ENCODE measurements around the gene HTR4.

The HTR4 gene

GRCh38 chr5:148663509-148663908, 9.2 kb upstream of the HTR4 start:
- no peak for DNase-seq (ENCODE audit: low spot score)

- no peak for DNase-seq (ENCODE audit: low spot score)
Measured at GRCh38 chr5:148660346-148660660, 6.0 kb upstream of the HTR4 start.

GRCh38 chr5:148659641-148660345, 5.5 kb upstream of the HTR4 start:
- DNase-seq (ENCODE audit: low spot score) = no peak

GRCh38 chr5:148653291-148653835, 964 bp downstream of the HTR4 start:
- no peak for DNase-seq (ENCODE audit: low spot score)

GRCh38 chr5:148651528-148651927, 2.8 kb downstream of the HTR4 start:
- DNase-seq (ENCODE audit: low spot score) = no peak

GRCh38 chr5:148645527-148645926, 8.8 kb downstream of the HTR4 start:
- DNase-seq (ENCODE audit: low spot score) = no peak

GRCh38 chr5:148641735-148642134, 12.6 kb downstream of the HTR4 start:
- no peak for DNase-seq (ENCODE audit: low spot score)

GRCh38 chr5:148640471-148640870, 13.9 kb downstream of the HTR4 start:
- no peak for DNase-seq (ENCODE audit: low spot score)

- DNase-seq (ENCODE audit: low spot score) = no peak
Measured at GRCh38 chr5:148639081-148639480, 15.2 kb downstream of the HTR4 start.

GRCh38 chr5:148636353-148636752, 18.0 kb downstream of the HTR4 start:
- no peak for DNase-seq (ENCODE audit: low spot score)

- no peak for DNase-seq (ENCODE audit: low spot score)
Measured at GRCh38 chr5:148635321-148636083, 18.8 kb downstream of the HTR4 start.

- DNase-seq (ENCODE audit: low spot score) = no peak
Measured at GRCh38 chr5:148633067-148633377, 21.3 kb downstream of the HTR4 start.

- DNase-seq (ENCODE audit: low spot score) = no peak
Measured at GRCh38 chr5:148632255-148633066, 21.9 kb downstream of the HTR4 start.

GRCh38 chr5:148626986-148627385, 27.3 kb downstream of the HTR4 start:
- no peak for DNase-seq (ENCODE audit: low spot score)

- no peak for DNase-seq (ENCODE audit: low spot score)
Measured at GRCh38 chr5:148626081-148626613, 28.2 kb downstream of the HTR4 start.

- DNase-seq (ENCODE audit: low spot score) = no peak
Measured at GRCh38 chr5:148625250-148625649, 29.1 kb downstream of the HTR4 start.

- DNase-seq (ENCODE audit: low spot score) = peak; percentile 71
Measured at GRCh38 chr5:148623741-148624140, 30.6 kb downstream of the HTR4 start.

- DNase-seq (ENCODE audit: low spot score) = no peak
Measured at GRCh38 chr5:148623101-148623500, 31.2 kb downstream of the HTR4 start.

- DNase-seq (ENCODE audit: low spot score) = no peak
Measured at GRCh38 chr5:148620696-148621095, 33.6 kb downstream of the HTR4 start.

GRCh38 chr5:148620091-148620490, 34.2 kb downstream of the HTR4 start:
- DNase-seq (ENCODE audit: low spot score) = no peak

GRCh38 chr5:148619484-148619883, 34.8 kb downstream of the HTR4 start:
- DNase-seq (ENCODE audit: low spot score) = no peak

- no peak for DNase-seq (ENCODE audit: low spot score)
Measured at GRCh38 chr5:148615644-148616275, 38.6 kb downstream of the HTR4 start.

Measured in LoVo (cell line).